A172 (cell line): ENCODE measurements around the gene SLC15A5. TPM values are rescaled to one million over a fixed set of nuclear protein-coding genes. Genes with fewer than 3 reads are reported as not detected.

Source experiments
- DNase-seq: peaks from one replicate; pipeline ENCODE4 v3.0.0-alpha.2; 2015; ENCODE audit warnings: low spot score
- total RNA-seq: library from RNA; depleted of rRNA; stranded (reverse); fragments of >200 nt; shearing (Covaris generic); gene quantifications from 2 replicates; pipeline ENCODE4 v1.2.3, GENCODE V29; 2014; rRNA removed

The SLC15A5 gene
- total RNA-seq, 1 experiment from 2014 or later, result not detected

GRCh38 chr12:16175840-16176239 is 101.6 kb downstream of the SLC15A5 start:
- no peak for DNase-seq

DNA sequence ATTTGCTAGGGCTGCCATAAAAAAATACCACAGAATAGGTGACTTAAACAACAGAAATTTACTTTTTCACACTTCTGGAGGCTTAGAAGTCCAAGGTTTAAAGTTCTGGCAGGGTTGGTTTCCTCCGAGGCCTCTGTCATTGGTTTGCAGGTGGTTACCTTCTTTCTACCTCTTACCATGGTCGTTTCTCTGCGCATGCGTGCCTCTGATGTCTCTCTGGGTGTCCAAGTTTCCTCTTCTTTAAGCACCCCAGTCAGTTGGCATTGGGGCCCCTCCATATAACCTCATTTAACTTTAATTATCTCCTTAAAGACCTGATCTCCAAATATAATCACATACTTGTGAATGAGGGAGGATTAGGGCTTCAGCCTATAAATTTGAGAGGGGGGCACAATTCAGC is 103.2 kb downstream of the SLC15A5 start:
- no peak for DNase-seq

- DNase-seq, result no peak
Measured at GRCh38 chr12:16171348-16171747, 106.1 kb downstream of the SLC15A5 start.

- no peak for DNase-seq
Measured at GRCh38 chr12:16168078-16168477, 109.4 kb downstream of the SLC15A5 start.

- DNase-seq, result no peak
Measured at GRCh38 chr12:16166563-16167470, 110.7 kb downstream of the SLC15A5 start.

DNA sequence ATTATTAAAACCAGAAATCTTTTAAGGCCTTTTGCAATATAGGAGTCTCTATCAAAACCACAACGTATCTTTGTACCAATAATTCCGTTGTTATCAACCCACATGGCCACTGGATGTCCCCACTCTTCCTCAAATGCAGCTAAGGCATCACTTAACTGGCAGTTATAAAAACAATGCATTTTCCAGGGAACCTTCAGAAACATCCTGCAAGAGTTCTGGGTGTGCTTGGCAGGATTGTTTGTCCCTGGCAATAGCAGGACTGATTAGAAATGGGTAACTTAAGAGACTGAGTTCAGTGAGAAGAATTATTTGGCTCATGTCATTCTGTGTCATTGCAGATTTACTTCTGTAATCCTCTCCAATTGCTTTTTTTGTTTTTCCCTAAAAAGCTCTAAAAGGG is 112.0 kb downstream of the SLC15A5 start:
- peak; percentile 12 for DNase-seq

DNA sequence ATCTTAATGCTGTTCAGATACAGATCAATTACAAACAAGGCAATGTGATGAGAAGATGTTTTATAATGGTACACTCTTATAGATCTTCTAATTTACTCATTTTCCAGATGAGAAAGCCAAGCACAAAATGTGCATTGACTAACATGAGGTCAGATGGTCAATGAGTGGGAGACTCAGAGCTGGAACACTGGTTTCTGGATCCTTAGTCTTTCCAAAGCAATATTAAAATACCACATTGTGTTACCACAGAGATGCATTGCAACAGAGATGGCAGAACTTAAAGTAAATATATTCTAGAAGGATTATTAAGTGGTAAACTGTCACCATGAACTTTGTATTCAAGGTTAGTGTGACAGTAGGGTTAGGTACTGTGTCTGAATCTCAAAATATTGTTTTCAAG is 113.6 kb downstream of the SLC15A5 start:
- no peak for DNase-seq

DNA sequence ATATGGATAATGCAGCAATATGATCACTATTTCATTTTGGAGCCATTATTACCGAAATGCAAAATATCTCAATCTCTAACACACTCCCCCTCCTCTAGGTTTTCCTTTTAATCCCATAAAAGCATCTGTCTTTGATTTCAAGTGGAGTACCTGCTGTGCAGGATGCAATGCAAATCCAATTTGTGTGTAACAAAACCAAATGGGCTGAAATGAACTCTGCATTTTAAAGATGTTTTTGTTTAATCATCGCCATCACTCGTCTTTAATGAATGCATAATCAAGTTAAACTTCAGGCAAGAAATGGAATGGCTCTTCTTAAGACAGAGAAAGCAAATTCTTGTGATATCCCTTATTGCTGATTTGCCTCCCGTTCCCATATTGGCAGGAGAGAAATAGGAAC is 114.3 kb downstream of the SLC15A5 start:
- no peak for DNase-seq

GRCh38 chr12:16159571-16159970 is 117.9 kb downstream of the SLC15A5 start:
- DNase-seq, result no peak

GRCh38 chr12:16158050-16158449 is 119.4 kb downstream of the SLC15A5 start:
- DNase-seq, result no peak

DNA sequence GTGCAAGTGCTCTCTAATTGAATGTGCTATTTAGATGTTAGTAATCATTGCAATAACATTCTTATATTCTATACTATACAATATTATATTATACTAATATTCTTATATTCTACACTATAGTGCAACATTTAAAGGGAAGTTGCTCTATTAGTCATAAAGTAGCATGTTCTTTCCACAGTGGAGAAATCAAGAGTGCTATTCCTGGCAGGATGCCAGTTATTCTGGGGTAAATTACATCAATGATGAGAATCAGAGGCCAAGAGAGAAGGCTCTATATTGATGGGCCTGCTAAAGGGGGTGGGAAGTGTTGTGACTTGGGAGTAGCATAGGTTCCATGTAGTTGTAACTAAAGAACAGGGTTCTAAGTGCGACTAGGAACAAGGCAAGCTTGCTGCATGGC is 121.5 kb downstream of the SLC15A5 start:
- no peak for DNase-seq

DNA sequence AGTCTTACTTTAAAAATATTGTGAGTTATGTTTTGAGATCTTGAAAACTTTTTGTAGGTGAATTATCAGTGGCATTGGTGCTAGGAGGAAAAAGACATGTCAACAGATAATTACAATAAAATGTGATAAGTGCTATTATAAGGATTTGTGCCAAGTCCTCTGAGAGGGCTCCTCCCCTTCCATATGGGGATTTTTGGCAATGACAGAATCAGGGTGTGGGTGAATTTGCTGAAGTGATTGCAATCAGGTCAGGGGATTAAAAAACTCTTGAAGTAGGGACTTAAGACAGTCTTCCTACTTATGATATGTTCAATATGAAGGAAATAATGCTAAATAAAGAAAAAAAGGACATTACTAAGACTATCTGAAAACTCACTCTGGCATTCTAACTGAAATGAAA is 122.5 kb downstream of the SLC15A5 start:
- no peak for DNase-seq

GRCh38 chr12:16152885-16153673 is 124.4 kb downstream of the SLC15A5 start:
- DNase-seq, result no peak

GRCh38 chr12:16150276-16150675 is 127.2 kb downstream of the SLC15A5 start:
- DNase-seq, result no peak

DNA sequence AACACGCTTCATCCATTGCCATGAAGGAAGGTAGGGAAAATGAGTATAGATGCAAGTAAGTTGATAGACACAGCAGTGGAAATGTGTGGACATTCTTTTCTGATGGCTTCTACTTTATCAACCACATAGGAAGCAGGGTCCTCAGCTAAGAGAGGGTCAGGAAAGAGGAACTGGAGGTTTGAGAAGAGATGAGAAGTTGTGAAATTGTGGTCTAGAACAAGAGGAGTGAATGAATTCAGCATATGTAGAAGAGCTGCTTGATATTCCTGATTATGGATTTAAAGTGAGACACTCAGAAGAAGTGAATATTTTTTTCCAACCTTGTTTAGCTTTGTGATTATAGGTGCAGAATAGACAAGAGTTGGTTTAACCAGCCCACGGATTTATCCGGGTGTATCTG is 128.5 kb downstream of the SLC15A5 start:
- DNase-seq, result no peak

Other genes starting within 250 kb of the SLC15A5 start
- gene MGST1, start 70.0 kb upstream of the SLC15A5 start, total RNA-seq, result 8.1 and 11.4 TPM in 2 replicates